ENCODE measurements around the gene CEACAM3.

GRCh38 chr19:41774515-41774980 lies 21.8 kb upstream of the CEACAM3 start:
- TF ChIP-seq, protein P1, sequence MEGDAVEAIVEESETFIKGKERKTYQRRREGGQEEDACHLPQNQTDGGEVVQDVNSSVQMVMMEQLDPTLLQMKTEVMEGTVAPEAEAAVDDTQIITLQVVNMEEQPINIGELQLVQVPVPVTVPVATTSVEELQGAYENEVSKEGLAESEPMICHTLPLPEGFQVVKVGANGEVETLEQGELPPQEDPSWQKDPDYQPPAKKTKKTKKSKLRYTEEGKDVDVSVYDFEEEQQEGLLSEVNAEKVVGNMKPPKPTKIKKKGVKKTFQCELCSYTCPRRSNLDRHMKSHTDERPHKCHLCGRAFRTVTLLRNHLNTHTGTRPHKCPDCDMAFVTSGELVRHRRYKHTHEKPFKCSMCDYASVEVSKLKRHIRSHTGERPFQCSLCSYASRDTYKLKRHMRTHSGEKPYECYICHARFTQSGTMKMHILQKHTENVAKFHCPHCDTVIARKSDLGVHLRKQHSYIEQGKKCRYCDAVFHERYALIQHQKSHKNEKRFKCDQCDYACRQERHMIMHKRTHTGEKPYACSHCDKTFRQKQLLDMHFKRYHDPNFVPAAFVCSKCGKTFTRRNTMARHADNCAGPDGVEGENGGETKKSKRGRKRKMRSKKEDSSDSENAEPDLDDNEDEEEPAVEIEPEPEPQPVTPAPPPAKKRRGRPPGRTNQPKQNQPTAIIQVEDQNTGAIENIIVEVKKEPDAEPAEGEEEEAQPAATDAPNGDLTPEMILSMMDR (IDR thresholded peaks at IDR 0.05): no peak
- peak in 1 of 4 donors; percentile 65 for TF ChIP-seq EP300 (IDR thresholded peaks at IDR 0.05)
